Stimulated activated CD4-positive, alpha-beta T cell treated with anti-CD3 and anti-CD28 coated beads, Interleukin-15, amount 100 ng/mL, for 24 hours (primary cell): ENCODE results near the gene APCDD1L.

Experiments used
- DNase-seq: peaks from one replicate; pipeline ENCODE4 v3.0.0-alpha.2; 2020

Gene APCDD1L

DNA sequence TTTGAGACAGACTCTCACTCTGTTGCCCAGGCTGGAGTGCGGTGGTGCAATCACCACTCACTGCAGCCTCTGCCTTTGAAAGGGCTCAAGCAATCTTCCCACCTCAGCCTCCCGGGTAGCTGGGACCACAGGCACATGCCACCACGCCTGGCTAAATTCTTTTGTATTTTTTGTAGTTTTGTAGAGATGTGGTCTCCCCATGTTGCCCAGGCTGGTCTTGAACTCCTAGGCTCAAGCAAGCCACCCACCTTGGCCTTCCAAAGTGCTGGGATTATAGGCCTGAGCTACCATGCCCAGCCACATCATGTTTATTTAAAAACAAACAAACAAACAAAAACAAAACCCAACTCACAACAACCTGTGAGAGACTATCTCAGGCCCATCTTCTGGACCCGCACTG lies 29.7 kb upstream of the APCDD1L start:
- no peak for DNase-seq

DNA sequence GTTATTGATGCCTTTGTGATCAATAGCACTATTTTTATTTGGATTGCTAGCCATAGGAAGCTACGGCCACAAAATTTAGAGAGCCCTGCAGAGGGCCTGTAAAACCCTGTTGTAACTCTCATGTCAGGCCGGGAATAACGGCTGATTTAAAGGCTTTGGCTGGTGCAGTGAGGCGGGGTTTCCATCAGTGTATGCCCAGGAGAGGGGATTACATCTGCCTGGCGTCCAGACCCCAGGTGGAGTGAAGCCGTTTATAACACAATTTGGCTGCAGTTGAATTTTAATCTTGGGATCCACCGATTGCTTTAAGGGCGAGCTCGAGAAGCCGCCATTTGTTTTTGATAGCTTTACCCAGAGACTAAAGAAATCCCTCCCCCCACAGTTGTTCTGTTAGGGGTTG lies 29.1 kb upstream of the APCDD1L start:
- no peak for DNase-seq

DNA sequence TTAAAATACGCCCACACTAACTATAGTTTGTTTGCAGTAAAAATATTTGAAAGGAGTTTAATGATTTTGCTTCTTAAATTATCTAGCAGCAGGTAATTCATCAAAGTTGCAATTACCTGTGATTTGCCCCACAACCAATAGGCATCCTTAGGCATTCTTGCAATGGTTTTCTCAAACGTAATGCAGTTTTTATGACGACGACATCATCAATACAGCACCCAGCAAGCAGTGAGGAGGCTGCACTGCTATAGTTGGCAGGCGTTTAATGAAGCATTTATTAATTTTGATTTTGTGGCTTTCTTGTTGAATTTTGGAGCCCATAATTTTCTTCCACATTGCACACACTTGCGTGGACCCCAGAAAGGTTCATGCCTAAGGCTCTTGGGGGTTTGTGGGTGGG lies 28.1 kb upstream of the APCDD1L start:
- DNase-seq: no peak

DNA sequence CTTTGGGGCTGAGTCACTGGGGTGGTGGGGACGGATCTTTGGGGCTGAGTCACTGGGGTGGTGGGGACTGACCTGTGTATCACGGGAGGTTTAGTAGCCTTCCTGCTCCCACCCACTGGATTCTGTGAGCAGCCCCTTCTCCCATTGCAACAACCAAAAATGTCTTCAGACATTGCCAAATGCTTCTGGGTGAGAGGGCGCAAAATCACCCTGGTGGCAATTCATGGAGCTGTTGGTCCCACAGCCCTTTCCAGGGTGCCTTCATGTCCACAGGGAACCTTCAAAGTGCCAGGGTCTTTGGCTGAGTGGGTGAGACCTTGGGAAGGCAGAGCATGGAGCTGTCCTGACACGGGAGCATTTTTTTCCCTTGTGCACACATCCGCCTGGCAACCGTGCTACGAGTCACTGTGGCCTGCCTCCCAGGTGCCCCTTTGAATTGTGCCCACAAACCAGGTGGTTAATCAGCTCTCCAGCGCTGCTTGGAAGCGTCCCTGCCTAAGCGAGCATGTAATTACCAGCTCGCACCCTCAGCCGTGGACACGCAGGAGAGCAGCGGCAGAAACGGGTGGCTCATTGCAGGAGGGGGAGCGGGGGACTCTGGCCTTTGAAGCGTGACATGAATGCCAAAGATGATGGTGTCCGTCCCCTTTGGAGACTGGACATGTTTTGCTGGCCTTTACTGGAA lies 27.4 kb upstream of the APCDD1L start:
- DNase-seq: peak; percentile 17

DNA sequence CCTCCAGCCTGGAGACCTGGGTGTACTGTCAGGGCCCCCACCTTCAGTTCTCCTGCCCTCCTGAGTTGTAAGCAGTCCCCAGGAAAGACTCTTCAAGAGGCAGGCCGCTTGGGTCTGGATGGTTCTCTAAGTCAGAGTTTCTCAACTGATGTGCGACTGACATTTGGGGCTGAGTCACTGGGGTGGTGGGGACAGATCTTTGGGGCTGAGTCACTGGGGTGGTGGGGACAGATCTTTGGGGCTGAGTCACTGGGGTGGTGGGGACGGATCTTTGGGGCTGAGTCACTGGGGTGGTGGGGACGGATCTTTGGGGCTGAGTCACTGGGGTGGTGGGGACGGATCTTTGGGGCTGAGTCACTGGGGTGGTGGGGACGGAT lies 26.8 kb upstream of the APCDD1L start:
- DNase-seq: peak; percentile 50

DNA sequence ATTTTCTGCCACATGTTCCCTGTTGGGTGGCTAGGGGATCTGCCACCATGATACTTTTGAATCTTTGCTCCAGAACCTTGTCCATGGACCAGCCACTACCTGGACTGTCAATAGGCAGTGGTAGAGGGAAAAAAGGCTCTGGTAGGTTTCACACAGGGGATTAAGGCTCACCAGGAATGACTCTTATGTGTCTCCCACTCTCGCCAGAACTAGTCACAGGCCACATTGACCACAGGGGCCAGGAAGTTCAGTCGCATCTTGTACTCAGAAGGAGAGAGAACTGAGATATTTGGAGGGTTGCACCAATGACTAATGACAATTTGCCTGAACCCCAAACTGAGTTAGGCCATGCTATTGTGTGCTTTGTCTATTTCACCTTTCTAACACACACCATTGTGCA lies 23.6 kb upstream of the APCDD1L start:
- no peak for DNase-seq

DNA sequence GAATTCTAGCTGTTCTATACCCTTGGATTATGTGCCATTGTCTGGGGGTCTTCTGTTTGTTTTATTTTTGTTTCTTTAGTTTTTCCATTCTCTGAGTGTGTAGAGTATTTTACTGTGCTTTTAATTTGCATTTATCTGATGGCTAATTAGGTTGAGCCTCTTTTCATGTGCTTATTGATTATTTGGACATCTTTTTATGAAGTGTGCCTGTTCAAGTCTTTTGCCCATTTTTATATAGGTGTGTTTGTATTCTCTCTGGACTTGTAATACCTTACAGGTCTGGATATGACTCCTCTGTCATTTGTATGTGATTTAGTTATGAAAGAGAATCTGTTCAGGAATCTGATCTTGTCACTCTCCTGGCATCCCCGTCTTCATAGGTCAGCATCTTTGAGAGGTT lies 22.6 kb upstream of the APCDD1L start:
- no peak for DNase-seq

GRCh38 chr20:58536289-58536688 lies 21.1 kb upstream of the APCDD1L start:
- DNase-seq: no peak

GRCh38 chr20:58531657-58532056 lies 16.5 kb upstream of the APCDD1L start:
- DNase-seq: no peak

DNA sequence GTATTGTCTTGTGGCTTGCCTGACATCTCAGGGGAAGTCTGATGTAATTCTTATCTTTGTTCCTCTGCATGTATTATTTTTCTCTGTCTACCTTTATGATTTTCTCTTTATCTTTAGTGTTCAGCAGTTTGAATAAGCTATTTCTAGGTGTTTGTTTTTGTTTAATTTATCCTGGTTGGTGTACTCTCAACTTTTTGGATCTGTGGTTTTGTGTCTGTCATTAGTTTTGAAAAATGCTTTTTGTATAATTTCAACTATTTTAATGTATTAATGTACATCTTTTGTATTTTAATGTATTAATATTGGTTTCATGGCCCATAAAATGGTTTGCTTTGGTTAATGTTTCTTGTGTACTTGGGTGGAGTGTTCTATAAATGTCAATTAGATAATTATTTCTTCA lies 15.9 kb upstream of the APCDD1L start:
- DNase-seq: no peak

DNA sequence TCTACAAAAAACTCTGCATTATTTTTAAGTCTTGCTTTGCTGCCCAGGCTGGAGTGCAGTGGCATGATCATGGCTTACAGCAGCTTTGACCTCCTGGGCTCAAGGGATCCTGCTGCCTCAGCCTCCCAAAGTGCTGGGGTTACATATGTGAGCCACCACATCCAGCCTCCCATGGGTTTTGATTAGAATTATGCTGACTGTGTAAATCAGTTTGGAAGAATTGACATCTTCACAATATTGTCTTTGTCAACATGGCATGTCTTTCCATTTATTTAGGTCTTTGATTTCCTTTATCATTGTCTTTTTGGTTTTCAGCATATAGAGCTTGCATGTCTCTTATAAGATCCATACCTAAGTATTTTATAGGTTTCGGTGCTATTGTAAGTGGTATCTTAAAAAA lies 13.2 kb upstream of the APCDD1L start:
- DNase-seq: no peak

GRCh38 chr20:58526411-58526810 lies 11.2 kb upstream of the APCDD1L start:
- no peak for DNase-seq

DNA sequence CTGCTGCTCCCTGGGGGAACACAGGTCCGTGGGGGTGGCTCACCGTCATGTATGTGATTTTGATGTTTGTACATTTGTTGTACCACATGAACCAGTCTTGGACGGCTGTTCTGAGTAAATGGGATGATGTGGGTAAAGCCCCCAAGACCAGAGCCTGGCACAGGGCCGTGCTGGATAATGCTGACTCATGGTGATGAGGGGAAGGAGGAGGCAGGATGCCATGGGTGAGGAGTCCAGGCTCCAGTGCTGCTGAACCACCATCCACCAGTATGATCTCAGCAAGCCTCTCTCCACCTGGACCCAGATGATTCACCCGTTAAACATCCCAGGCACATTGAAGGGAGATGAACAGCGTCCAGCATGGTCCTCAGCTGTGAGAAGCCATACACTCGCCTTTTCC lies 9.6 kb upstream of the APCDD1L start:
- no peak for DNase-seq

- DNase-seq: no peak
Measured at GRCh38 chr20:58523971-58524315, 8.7 kb upstream of the APCDD1L start.

GRCh38 chr20:58523072-58523970 lies 8.1 kb upstream of the APCDD1L start:
- no peak for DNase-seq

DNA sequence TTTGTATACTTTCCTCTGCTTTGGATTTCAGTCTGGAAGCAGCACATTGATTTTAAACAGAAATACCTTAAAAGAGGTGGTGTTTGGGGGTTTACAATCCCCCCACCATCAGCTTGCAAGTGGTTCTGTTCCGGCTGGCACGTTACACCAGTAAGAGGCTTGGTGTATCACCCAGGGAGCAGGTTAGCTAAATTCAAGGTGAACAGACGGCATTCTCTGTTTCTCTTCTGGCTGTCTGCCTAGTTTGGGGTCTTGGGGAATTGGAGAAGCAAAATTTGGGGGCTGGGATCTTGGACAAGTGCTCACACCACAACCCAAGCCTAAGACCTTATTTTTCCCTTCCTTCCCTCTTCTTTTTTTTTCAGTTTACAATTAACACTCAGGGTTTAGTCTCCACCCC lies 7.5 kb upstream of the APCDD1L start:
- no peak for DNase-seq

DNA sequence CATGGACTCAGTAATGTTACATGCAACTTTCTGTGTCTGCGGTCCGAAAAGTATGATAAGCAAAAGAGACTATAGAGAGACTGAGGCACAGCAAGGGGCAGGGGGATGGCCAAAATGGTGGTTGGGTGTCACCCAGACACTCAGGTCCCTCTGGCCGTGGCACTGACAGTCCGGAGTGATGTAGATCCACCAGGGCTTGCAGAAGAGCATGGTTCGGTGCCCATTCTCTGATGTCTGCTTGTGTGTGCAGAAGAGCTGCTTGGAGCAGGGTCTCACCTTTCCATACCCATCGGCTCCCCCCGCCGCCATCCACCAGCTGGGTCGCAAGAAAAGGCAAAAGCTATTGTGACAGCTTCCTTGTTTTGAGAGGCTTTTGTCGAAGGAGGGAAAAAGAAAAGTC lies 6.6 kb upstream of the APCDD1L start:
- no peak for DNase-seq

DNA sequence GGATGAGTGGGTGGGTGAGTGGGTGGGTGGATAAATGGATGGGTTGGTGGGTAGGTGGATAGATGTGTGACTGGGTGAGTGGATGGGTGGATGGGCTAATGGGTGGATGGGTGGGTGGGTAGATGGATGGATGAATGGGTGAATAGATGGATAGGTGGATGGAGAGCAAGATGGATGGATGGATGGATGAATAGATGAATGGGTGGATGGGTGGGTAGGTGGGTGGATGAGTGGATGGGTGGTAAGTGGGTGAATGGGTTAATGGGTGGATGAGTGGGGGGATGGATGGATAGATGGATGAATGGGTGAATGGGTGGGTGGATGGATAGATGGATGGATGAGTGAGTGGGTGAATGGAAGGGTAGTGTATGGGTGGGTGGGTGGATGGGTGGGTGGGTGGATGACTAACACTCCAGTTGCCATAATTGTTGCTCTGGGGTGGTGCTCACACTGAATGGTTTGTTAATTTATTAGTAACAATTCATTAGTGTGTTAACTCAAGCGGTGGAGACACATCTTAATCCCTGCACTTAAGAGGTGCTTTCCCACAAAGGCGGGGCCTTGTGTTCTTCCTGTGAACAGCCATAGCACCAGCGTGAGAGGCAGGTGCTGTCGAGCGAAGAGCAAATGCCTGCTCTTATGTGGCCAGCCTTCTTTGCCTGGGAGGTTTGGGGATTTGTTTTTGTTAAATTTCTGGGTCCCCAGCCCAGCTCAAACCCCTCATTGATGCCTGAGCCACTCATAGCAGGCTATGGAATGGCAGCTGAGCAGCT lies 4.9 kb upstream of the APCDD1L start:
- DNase-seq: no peak

DNA sequence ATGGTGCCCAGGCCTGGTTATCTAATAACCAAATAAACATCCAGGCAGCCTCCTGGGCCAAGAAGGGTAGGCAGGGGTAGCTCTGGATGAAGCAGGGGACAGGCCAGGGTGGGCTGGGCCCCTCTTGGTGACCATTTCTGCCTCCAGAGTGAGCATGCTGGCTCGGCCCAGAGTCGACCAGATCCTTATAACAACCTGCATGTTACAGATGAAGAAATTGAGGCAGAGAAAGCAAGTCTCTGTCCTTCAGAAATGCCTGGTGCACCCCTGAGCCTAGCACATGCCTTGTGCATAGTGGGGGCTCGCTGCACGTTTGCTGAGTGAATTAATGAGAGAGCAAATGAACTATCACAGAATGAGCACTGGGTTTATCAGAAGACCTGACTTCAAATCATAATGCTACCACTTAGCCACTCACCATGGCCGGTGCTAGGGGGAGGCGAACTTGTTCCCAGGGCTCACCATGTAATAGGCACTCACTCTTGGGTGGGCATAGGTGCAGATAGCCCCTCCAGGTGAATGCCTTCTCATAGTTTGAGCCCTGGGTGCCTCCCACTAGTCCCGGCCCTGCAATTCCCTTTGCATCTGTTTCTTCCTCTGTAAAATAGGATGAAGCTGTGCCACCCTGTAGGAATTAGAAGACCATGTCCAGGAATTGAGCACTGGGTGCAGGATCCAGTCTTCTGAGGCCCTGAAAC lies 3.8 kb upstream of the APCDD1L start:
- no peak for DNase-seq

- no peak for DNase-seq
Measured at GRCh38 chr20:58518387-58518786, 3.2 kb upstream of the APCDD1L start.

DNA sequence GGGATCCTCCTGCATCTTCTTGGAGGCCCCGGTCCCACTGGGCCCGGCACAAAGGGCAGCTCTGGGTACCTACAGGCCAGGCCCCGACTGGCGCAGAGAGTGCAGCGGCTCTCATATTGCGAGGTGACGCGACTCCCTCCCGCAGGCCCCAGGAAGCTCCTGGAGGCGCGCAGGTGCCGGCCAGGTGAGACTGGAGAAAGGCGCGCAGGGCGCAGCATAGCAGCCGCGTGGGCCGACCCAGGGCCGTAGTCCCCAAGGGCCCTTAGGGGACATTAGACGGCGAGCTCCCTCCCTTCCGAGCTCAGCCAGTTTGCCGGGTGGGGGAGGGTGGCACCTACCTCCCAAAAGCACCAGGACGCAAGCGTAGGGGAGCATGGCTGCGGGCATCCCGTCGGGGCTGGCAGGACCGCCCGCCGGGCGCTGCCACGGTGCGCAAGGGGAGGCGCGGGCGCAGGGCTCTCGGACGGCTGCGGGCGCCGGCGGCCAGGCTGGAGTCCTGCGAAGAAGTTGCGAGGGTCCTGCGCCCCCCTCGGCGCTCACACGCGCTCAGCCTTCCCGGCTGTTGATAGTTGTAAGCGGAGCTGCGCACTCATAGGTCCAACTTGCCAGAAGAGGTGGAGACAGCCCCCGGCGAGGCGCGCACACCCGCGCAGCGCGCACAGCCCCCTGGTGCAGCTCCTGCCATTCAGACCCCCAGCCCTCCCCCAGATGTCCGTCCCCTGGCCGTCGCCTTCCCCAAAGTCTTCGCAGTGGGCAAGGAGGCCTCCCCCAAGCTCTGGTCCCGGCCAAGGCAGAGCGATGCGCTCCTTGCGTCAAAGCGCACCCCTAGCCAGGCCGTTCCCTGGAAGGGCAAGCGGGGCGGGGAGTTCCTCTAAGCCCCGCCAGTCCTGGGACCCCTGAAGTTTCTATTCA lies 622 bp downstream of the APCDD1L start:
- no peak for DNase-seq
